RWPE2 (cell line): ENCODE data around the gene CCDC106.

Experiments
- ATAC-seq: fragments of 200-7000 bp; cut with Tn5 transposase; 3 replicates; pipeline ENCODE4 v1.9.1; 2021; ENCODE audit warnings: low read depth
- DNase-seq: peaks from one replicate; pipeline ENCODE4 v3.0.0-alpha.2; 2020; ENCODE audit warnings: low spot score
- H3K27ac ChIP-seq: fragments of 450-650 bp; 2 replicates; pipeline ENCODE4 v1.5.1; 2017; ENCODE audit warnings: mild to moderate bottlenecking; ENCODE audit not compliant: poor library complexity, severe bottlenecking
- H3K27me3 ChIP-seq: fragments of 250-450 bp; sonication (Bioruptor Pico); 2 replicates; pipeline ENCODE4 v1.5.1; 2021; ENCODE audit warnings: mild to moderate bottlenecking, moderate library complexity; ENCODE audit not compliant: insufficient read depth, poor library complexity, severe bottlenecking
- H3K36me3 ChIP-seq: fragments of 250-450 bp; sonication (Bioruptor Pico); 2 replicates; pipeline ENCODE4 v1.5.1; 2020; ENCODE audit warnings: low read depth, mild to moderate bottlenecking, moderate library complexity
- H3K4me1 ChIP-seq: fragments of 250-450 bp; sonication (Bioruptor Pico); 2 replicates; pipeline ENCODE4 v1.5.1; 2021; ENCODE audit warnings: mild to moderate bottlenecking, moderate library complexity; ENCODE audit not compliant: insufficient read depth, poor library complexity, severe bottlenecking
- H3K4me3 ChIP-seq: fragments of 250-450 bp; sonication (Bioruptor Pico); 2 replicates; pipeline ENCODE4 v1.5.1; 2021; ENCODE audit warnings: mild to moderate bottlenecking, moderate library complexity; ENCODE audit not compliant: severe bottlenecking
- H3K9me3 ChIP-seq: fragments of 250-450 bp; sonication (Bioruptor Pico); 2 replicates; pipeline ENCODE4 v1.5.1; 2021; ENCODE audit warnings: mild to moderate bottlenecking, moderate library complexity; ENCODE audit not compliant: severe bottlenecking
- CTCF ChIP-seq: fragments of 450-650 bp; IDR thresholded peaks from one replicate; pipeline ENCODE4 v1.5.1; 2017; ENCODE audit warnings: mild to moderate bottlenecking, moderate library complexity; ENCODE audit not compliant: poor library complexity, severe bottlenecking

The CCDC106 gene

GRCh38 chr19:55640043-55640576, 7.9 kb upstream of the CCDC106 start:
- Histone ChIP-seq H3K4me3 (peak overlapping the region; percentile 47), H3K9me3 (no peaks in the 10 kb centered on the region), H3K4me1 (peaks cover 5% of the 10 kb centered on the region), H3K36me3 (peaks cover 9% of the 10 kb centered on the region), H3K27ac (peak overlapping the region; percentile 89), H3K27me3 (no peaks in the 10 kb centered on the region)
- ATAC-seq (no peak), DNase-seq (no peak)
- TF ChIP-seq CTCF: peak; percentile 49

- H3K9me3 ChIP-seq: no peaks in the 10 kb centered on the region
- peak within 1 kb of the TSS; percentile 89 for H3K27ac ChIP-seq
- peaks cover 16% of the 10 kb centered on the region for H3K36me3 ChIP-seq
- H3K4me3 ChIP-seq: peak within 1 kb of the TSS; percentile 47
- no peak for TF ChIP-seq CTCF
- ATAC-seq (peak; percentile 49), DNase-seq (no peak)
- H3K27me3 ChIP-seq: no peaks in the 10 kb centered on the region
- H3K4me1 ChIP-seq: peaks cover 4% of the 10 kb centered on the region
Observed at GRCh38 chr19:55640577-55641425, 7.2 kb upstream of the CCDC106 start, which contains the start of gene ZNF580. ZNF580 (plus strand) TSS chr19:55641002; CDS start chr19:55642509, 1,507 bp downstream.

GRCh38 chr19:55641426-55642152, 6.4 kb upstream of the CCDC106 start:
- DNase-seq (no peak), ATAC-seq (peak; percentile 19)
- H3K27me3 ChIP-seq: no peaks in the 10 kb centered on the region
- H3K4me3 ChIP-seq: peak overlapping the region; percentile 47
- H3K36me3 ChIP-seq: peaks cover 17% of the 10 kb centered on the region
- peak overlapping the region; percentile 89 for H3K27ac ChIP-seq
- no peak for TF ChIP-seq CTCF
- no peaks in the 10 kb centered on the region for H3K4me1 ChIP-seq
- no peaks in the 10 kb centered on the region for H3K9me3 ChIP-seq

GRCh38 chr19:55642153-55643002, 5.6 kb upstream of the CCDC106 start:
- ATAC-seq: peak; percentile 8; the same call in 1 of the 3 replicates
- TF ChIP-seq CTCF: no peak

More at GRCh38 chr19:55642153-55643002, 5.6 kb upstream of the CCDC106 start:
- Histone ChIP-seq H3K27me3 (no peaks in the 10 kb centered on the region), H3K4me3 (peak overlapping the region; percentile 47), H3K9me3 (no peaks in the 10 kb centered on the region), H3K36me3 (peaks cover 21% of the 10 kb centered on the region), H3K4me1 (no peaks in the 10 kb centered on the region), H3K27ac (peak overlapping the region; percentile 89)
- DNase-seq: no peak
